Progenitor cell of endocrine pancreas (in vitro differentiated cells): ENCODE data around the gene ZNF780B. TPM values are rescaled to one million over a fixed set of nuclear protein-coding genes. Genes with fewer than 3 reads are reported as not detected.
A peak's percentile ranks its signal among the peaks of the same experiment; 100 is the strongest.

ENCODE experiments used
- DNase-seq: peaks from one replicate; pipeline ENCODE4 v3.0.0; 2021; ENCODE audit warnings: low spot score; ENCODE audit not compliant: unreplicated experiment
- H3K27ac Mint-ChIP-seq: 2 replicates; pipeline ENCODE4 v1.8.0; 2021; ENCODE audit warnings: mild to moderate bottlenecking, moderate library complexity, mixed read lengths
- H3K27me3 Mint-ChIP-seq: 2 replicates; pipeline ENCODE4 v1.8.0; 2021; ENCODE audit warnings: mixed read lengths
- H3K36me3 Mint-ChIP-seq: 2 replicates; pipeline ENCODE4 v1.8.0; 2022; ENCODE audit warnings: mixed read lengths; ENCODE audit not compliant: insufficient read depth
- H3K4me1 Mint-ChIP-seq: 2 replicates; pipeline ENCODE4 v1.8.0; 2021; ENCODE audit warnings: low read depth, mixed read lengths
- H3K4me3 Mint-ChIP-seq: 2 replicates; pipeline ENCODE4 v1.8.0; 2021; ENCODE audit warnings: low read depth, mild to moderate bottlenecking, moderate library complexity, mixed read lengths
- H3K9me3 Mint-ChIP-seq: 2 replicates; pipeline ENCODE4 v1.8.0; 2021; ENCODE audit warnings: low read depth, mixed read lengths
- total RNA-seq: library from RNA; stranded (reverse); gene quantifications from 2 replicates; pipeline ENCODE4 v1.2.1, GENCODE V29; 2021
- TF ChIP-seq, protein P1 (sequence below): fragments of 200-600 bp; sonication (generic); IDR thresholded peaks from one replicate; pipeline ENCODE4 v1.5.0; 2021; ENCODE audit warnings: antibody characterized with exemption, mild to moderate bottlenecking; ENCODE audit not compliant: unreplicated experiment

Gene ZNF780B
- total RNA-seq, 1 donor from 2014 or later = 45.9 TPM

DNA sequence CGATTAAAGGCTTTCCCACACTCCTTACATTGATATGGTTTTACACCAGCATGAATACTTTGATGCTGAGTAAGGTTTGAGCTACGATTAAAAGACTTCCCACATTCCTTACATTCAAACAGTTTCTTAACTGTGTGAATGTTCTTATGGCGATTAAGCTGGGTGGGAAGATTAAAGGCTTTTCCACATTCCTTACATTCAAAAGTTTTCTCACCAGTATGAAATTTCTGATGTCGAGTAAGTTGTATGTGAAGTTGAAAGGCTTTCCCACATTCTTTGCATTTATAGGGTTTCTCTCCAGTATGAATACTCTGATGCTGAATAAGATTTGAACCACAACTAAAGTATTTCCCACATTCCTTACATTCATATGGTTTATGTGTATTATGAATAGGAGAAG lies 20.0 kb downstream of the ZNF780B start:
- Mint-ChIP-seq H3K27ac (no peak overlapping the region), H3K9me3 (peaks cover 46% of the 10 kb centered on the region), H3K4me3 (no peak overlapping the region), H3K27me3 (no peaks in the 10 kb centered on the region), H3K36me3 (peaks cover 61% of the 10 kb centered on the region), H3K4me1 (no peaks in the 10 kb centered on the region)
- TF ChIP-seq, protein P1, sequence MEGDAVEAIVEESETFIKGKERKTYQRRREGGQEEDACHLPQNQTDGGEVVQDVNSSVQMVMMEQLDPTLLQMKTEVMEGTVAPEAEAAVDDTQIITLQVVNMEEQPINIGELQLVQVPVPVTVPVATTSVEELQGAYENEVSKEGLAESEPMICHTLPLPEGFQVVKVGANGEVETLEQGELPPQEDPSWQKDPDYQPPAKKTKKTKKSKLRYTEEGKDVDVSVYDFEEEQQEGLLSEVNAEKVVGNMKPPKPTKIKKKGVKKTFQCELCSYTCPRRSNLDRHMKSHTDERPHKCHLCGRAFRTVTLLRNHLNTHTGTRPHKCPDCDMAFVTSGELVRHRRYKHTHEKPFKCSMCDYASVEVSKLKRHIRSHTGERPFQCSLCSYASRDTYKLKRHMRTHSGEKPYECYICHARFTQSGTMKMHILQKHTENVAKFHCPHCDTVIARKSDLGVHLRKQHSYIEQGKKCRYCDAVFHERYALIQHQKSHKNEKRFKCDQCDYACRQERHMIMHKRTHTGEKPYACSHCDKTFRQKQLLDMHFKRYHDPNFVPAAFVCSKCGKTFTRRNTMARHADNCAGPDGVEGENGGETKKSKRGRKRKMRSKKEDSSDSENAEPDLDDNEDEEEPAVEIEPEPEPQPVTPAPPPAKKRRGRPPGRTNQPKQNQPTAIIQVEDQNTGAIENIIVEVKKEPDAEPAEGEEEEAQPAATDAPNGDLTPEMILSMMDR = no peak
- no peak for DNase-seq

DNA sequence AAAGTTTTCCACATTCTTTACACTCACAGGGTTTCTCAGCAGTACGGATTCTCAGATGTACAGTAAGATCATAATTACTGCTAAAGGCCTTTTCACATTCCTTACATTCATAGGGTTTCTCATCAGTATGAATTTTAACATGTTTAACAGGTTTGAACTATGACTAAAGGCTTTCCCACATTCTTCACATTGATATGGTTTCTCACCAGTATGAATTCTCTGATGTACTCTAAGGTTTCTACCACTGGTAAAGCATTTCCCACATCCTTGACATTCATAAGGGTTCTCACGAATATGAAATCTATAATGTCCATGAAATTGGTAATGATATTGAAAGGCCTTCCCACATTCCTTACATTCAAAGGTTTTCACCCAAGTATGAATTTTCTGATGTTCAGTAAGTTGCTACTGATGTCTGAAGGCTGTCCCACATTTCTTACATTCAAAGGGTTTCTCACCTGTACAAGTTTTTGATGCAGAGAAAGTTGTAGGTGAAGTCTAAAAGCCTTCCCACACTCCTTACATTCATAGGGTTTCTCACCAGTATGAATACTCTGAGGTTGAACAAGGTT lies 22.0 kb downstream of the ZNF780B start:
- H3K9me3 Mint-ChIP-seq = peaks cover 55% of the 10 kb centered on the region
- TF ChIP-seq, protein P1 = no peak
- H3K27me3 Mint-ChIP-seq = no peaks in the 10 kb centered on the region

DNA sequence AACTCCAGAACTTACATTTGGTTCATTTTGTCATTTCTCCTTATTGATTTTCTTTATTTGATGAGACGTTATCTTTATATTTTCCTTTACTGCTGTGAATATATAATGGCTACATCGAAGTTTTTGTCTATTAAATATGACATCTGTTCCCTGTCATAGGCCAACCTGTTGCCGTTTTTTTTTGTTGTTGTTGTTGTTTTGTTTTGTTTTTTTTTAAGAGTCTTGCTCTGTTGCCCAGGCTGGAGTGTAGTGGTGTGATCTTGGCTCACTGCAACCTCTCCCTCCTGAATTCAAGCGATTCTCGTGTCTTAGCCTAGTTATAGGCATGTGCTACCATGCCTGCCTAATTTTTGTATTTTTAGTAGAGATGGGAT lies 29.4 kb downstream of the ZNF780B start:
- Mint-ChIP-seq H3K27ac (peak overlapping the region; percentile 56), H3K36me3 (peaks cover 35% of the 10 kb centered on the region), H3K4me3 (no peak overlapping the region), H3K27me3 (no peaks in the 10 kb centered on the region), H3K4me1 (no peaks in the 10 kb centered on the region), H3K9me3 (peaks cover 57% of the 10 kb centered on the region)
- DNase-seq = no peak
- TF ChIP-seq, protein P1 = no peak

More for the DNA sequence above, 22.0 kb downstream of the ZNF780B start:
- H3K4me1 Mint-ChIP-seq = no peaks in the 10 kb centered on the region
- no peak overlapping the region for H3K4me3 Mint-ChIP-seq
- DNase-seq = no peak
- peaks cover 70% of the 10 kb centered on the region for H3K36me3 Mint-ChIP-seq
- H3K27ac Mint-ChIP-seq = no peak overlapping the region

DNA sequence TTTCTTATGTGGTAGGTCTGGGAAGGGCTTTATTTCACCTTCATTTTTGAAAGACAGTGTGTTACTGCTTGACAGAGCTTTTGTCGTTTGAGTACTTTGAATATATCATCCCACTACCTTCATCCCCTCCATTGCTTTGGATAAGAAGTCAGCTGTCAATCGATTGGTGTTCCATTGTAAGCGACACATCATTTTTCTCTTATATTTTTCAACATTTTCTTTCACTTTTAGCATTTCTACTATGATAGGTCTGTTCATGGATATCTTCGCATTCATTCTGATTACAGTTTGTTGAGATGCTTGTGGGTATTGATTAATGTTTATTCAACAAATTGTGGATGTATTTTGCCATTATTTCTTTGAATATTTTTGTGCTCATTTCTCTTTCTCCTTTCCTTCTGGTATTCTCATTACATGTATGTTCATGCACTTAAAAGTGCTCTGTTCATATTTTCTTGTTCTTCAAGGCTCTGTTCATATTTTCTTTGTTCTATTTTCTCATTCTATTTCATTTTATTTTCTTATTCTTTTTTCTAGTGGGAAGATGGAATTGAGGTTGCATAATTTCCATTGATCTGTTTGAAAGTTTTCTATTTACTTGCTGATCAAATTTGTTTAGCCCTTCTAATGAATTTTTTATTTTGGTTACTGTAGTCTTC lies 30.0 kb downstream of the ZNF780B start:
- Mint-ChIP-seq H3K4me1 (no peaks in the 10 kb centered on the region), H3K27ac (no peak overlapping the region), H3K4me3 (no peak overlapping the region), H3K9me3 (peaks cover 58% of the 10 kb centered on the region), H3K36me3 (peaks cover 33% of the 10 kb centered on the region), H3K27me3 (no peaks in the 10 kb centered on the region)
- TF ChIP-seq, protein P1 = no peak
- DNase-seq = no peak

DNA sequence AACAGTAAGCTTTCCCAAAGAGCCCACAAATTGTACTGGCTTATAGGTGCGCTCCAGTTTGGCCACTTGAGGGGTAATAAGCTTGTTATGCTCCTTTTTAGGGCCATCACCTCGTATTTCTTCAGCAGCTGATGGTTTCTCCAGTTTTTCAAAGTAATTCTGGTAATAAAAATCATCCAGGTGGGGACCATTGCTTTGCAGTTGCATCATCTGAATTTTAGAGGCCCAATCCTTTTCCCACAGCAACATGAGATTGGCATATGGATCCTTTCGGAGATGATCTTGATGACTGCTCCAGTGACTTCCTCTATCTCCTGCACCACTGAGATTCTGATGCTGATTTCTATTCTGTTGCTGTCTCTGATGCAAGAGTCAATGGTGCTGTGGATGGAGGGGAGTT lies 32.1 kb downstream of the ZNF780B start:
- no peak for DNase-seq
- no peak overlapping the region for H3K27ac Mint-ChIP-seq
- H3K27me3 Mint-ChIP-seq = no peaks in the 10 kb centered on the region
- peaks cover 57% of the 10 kb centered on the region for H3K9me3 Mint-ChIP-seq
- H3K4me3 Mint-ChIP-seq = no peak overlapping the region
- TF ChIP-seq, protein P1 = no peak
- no peaks in the 10 kb centered on the region for H3K4me1 Mint-ChIP-seq
- peaks cover 19% of the 10 kb centered on the region for H3K36me3 Mint-ChIP-seq
